Hepatocyte (in vitro differentiated cells): ENCODE measurements around the gene OSBPL3. TPM values are rescaled to one million over a fixed set of nuclear protein-coding genes. Genes with fewer than 3 reads are reported as not detected.

Source experiments
- DNase-seq: peaks from one replicate; pipeline ENCODE4 v3.0.0-alpha.2; 2016; ENCODE audit warnings: low spot score
- H2AFZ ChIP-seq: fragments of 200-600 bp; sonication (generic); 2 replicates; pipeline ENCODE4 v1.6.0; 2016; ENCODE audit warnings: antibody characterized with exemption, mild to moderate bottlenecking
- H3K27ac ChIP-seq: fragments of 200-600 bp; sonication (generic); 2 replicates; pipeline ENCODE4 v1.5.1; 2016; ENCODE audit warnings: mild to moderate bottlenecking
- H3K27me3 ChIP-seq: fragments of 200-600 bp; sonication (generic); 2 replicates; pipeline ENCODE4 v1.6.1; 2016
- H3K36me3 ChIP-seq: fragments of 200-600 bp; sonication (generic); replicated peaks from 2 replicates; pipeline ENCODE4 v1.5.1; 2016; ENCODE audit warnings: low read depth; ENCODE audit not compliant: insufficient read depth
- H3K4me1 ChIP-seq: fragments of 200-600 bp; sonication (generic); 2 replicates; pipeline ENCODE4 v1.5.1; 2016; ENCODE audit warnings: mild to moderate bottlenecking, moderate library complexity; ENCODE audit not compliant: insufficient read depth
- H3K4me2 ChIP-seq: fragments of 200-600 bp; sonication (generic); 2 replicates; pipeline ENCODE4 v1.6.0; 2016
- H3K4me3 ChIP-seq: fragments of 200-600 bp; sonication (generic); 2 replicates; pipeline ENCODE4 v1.5.1; 2016; ENCODE audit warnings: mild to moderate bottlenecking
- H3K79me2 ChIP-seq: fragments of 200-600 bp; sonication (generic); 2 replicates; pipeline ENCODE4 v1.6.0; 2017; ENCODE audit warnings: mild to moderate bottlenecking
- H3K9me2 ChIP-seq: fragments of 200-600 bp; sonication (generic); replicated peaks from 2 replicates; pipeline ENCODE4 v1.6.0; 2017; ENCODE audit warnings: mild to moderate bottlenecking; ENCODE audit not compliant: insufficient read depth
- H3K9me3 ChIP-seq: fragments of 200-600 bp; sonication (generic); 2 replicates; pipeline ENCODE4 v1.5.1; 2016; ENCODE audit warnings: low read depth, mild to moderate bottlenecking
- H4K20me1 ChIP-seq: fragments of 200-600 bp; sonication (generic); 2 replicates; pipeline ENCODE4 v1.6.0; 2016; ENCODE audit warnings: mild to moderate bottlenecking; ENCODE audit not compliant: insufficient read depth, poor library complexity, severe bottlenecking
- EZH2 ChIP-seq: fragments of 200-600 bp; sonication (generic); IDR thresholded peaks from 2 replicates; pipeline ENCODE4 v1.6.1; 2016; ENCODE audit warnings: antibody characterized with exemption, mild to moderate bottlenecking, borderline replicate concordance
- EZH2phosphoT487 ChIP-seq: fragments of 200-600 bp; sonication (generic); IDR thresholded peaks from one replicate; pipeline ENCODE4 v1.6.1; 2018; ENCODE audit warnings: antibody characterized with exemption, mild to moderate bottlenecking, low read depth, moderate library complexity; ENCODE audit not compliant: unreplicated experiment, severe bottlenecking
- WGBS: methylation state at CpG from one replicate; pipeline ENCODE4 v1.1.6; 2016; ENCODE audit warnings: low lambda C conversion rate; ENCODE audit errors: missing lambda C conversion rate; 5-methylcytosine and 5-hydroxymethylcytosine counted together
- polyA plus RNA-seq: library from polyadenylated mRNA; unstranded; fragments of >200 nt; fragmentation: Nextera tagmentation; extraction: Ambion mirVana; gene quantifications from 2 replicates; pipeline ENCODE4 v1.2.1, GENCODE V29; 2016
- total RNA-seq: library from RNA; depleted of rRNA; stranded (reverse); fragments of >200 nt; gene quantifications from 2 replicates; pipeline ENCODE4 v1.2.3, GENCODE V29; 2014
- TF ChIP-seq, protein P1 (sequence below): fragments of 200-600 bp; sonication (generic); IDR thresholded peaks from 2 replicates; pipeline ENCODE4 v1.5.1; 2016; ENCODE audit warnings: antibody characterized with exemption, mild to moderate bottlenecking; ENCODE audit not compliant: poor library complexity

The OSBPL3 gene
- total and polyA plus RNA-seq, 2 experiments from 2014 or later = 11.4 to 18.0 TPM

DNA sequence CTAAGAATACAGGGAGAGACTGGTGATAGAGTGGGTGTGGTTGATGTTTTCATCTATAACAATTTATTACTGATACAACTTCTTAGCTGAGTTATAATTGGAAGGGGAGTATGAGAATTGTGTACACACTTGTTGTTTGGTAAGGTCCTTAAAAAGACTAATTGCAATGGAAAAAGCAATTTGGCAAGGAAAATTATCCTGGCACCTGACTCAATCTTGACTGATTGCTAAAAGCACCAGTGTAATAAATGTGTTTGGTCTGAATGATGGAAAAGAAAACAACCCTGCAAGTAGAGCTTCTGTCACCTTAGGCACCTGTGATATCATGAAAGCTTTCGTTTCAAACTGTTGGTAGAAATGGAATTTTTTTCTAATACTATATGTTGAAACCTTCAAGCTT is 216.0 kb downstream of the OSBPL3 start:
- H3K4me3 ChIP-seq = no peak overlapping the region
- no peak overlapping the region for H2AFZ ChIP-seq
- H3K27ac ChIP-seq = no peak overlapping the region
- no peaks in the 10 kb centered on the region for H3K36me3 ChIP-seq
- no peak overlapping the region for H3K4me2 ChIP-seq
- DNase-seq = no peak
- H3K9me2 ChIP-seq = no peaks in the 10 kb centered on the region
- TF ChIP-seq EZH2 (no peak), EZH2phosphoT487 (no peak)
- TF ChIP-seq, protein P1, sequence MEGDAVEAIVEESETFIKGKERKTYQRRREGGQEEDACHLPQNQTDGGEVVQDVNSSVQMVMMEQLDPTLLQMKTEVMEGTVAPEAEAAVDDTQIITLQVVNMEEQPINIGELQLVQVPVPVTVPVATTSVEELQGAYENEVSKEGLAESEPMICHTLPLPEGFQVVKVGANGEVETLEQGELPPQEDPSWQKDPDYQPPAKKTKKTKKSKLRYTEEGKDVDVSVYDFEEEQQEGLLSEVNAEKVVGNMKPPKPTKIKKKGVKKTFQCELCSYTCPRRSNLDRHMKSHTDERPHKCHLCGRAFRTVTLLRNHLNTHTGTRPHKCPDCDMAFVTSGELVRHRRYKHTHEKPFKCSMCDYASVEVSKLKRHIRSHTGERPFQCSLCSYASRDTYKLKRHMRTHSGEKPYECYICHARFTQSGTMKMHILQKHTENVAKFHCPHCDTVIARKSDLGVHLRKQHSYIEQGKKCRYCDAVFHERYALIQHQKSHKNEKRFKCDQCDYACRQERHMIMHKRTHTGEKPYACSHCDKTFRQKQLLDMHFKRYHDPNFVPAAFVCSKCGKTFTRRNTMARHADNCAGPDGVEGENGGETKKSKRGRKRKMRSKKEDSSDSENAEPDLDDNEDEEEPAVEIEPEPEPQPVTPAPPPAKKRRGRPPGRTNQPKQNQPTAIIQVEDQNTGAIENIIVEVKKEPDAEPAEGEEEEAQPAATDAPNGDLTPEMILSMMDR = no peak
- no peaks in the 10 kb centered on the region for H3K79me2 ChIP-seq
- no peaks in the 10 kb centered on the region for H3K9me3 ChIP-seq
- H4K20me1 ChIP-seq = no peaks in the 10 kb centered on the region
- no peaks in the 10 kb centered on the region for H3K4me1 ChIP-seq
- no peaks in the 10 kb centered on the region for H3K27me3 ChIP-seq
- 54% methylated on average over 1 of the region's 1 CpG for WGBS

DNA sequence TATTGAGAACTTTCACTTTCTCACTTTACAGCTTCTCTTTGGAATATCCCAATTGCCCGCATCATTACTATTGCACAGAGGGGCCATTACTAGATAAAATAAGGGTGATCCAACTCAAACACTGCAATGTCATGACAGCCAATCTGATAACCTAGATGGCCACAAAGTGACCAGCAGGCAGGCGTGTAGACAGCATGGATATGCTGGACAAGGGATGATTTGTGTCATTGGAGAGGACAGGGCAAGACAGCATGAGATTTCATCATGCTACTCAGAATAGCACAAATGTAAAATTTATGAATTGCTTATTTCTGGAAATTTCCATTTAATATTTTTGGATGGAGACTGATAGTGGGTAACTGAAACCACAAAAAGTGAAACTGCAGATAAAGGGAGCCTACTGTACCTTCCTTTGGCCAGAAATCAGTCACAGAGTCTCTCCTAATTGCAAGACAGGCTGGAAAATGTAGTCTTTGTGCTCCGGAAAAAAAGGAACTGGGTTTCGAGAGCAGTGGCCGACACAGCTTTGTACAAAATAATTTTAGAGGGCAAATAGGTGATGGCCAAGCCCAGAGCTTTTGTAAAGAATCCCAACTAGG is 216.6 kb downstream of the OSBPL3 start:
- Histone ChIP-seq H2AFZ (no peak overlapping the region), H3K4me1 (peaks cover under 1% of the 10 kb centered on the region), H3K36me3 (no peaks in the 10 kb centered on the region), H3K27me3 (no peaks in the 10 kb centered on the region), H3K4me3 (no peak overlapping the region), H3K9me2 (no peaks in the 10 kb centered on the region), H3K27ac (no peak overlapping the region), H4K20me1 (no peaks in the 10 kb centered on the region), H3K9me3 (no peaks in the 10 kb centered on the region), H3K4me2 (no peak overlapping the region), H3K79me2 (no peaks in the 10 kb centered on the region)
- 91% methylated on average over 5 of the region's 5 CpGs for WGBS
- no peak for TF ChIP-seq EZH2phosphoT487
- TF ChIP-seq, protein P1 = no peak
- no peak for TF ChIP-seq EZH2
- no peak for DNase-seq

DNA sequence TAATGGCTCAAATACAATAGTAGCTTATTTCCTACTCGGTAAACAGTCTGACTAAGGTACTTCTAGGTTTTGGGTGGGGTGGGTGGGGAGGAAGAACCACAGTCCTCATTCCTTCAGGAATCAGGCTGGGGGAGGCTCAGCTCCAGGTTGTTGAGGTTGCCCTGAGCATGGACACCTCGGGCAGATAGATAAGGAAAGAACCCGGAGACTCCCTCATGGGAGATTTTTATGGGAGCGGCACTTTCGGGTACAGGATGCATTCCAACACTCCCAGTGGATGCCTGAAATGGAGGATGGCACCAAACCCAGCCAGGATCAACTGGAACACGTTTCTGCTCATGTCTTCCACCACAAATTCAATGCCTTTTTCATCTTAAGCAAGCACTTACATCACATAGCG is 217.2 kb downstream of the OSBPL3 start:
- DNase-seq = no peak
- Histone ChIP-seq H3K36me3 (no peaks in the 10 kb centered on the region), H3K27ac (no peak overlapping the region), H3K79me2 (no peaks in the 10 kb centered on the region), H2AFZ (no peak overlapping the region), H3K4me3 (no peak overlapping the region), H3K9me3 (no peaks in the 10 kb centered on the region), H3K9me2 (no peaks in the 10 kb centered on the region), H3K4me2 (no peak overlapping the region), H3K27me3 (no peaks in the 10 kb centered on the region), H4K20me1 (no peaks in the 10 kb centered on the region), H3K4me1 (peaks cover 7% of the 10 kb centered on the region)
- TF ChIP-seq EZH2phosphoT487 = no peak
- TF ChIP-seq, protein P1 = no peak
- TF ChIP-seq EZH2 = no peak
- WGBS = 85% methylated on average over 7 of the region's 7 CpGs
